ENCODE measurements around the gene SORL1. TPM values are rescaled to one million over a fixed set of nuclear protein-coding genes. Genes with fewer than 3 reads are reported as not detected.

SORL1 gene
- total and polyA plus RNA-seq, 2 of the 13 experiments (the other 11 are each of a cell fraction or from before 2014, with no cell fraction given) = 21.3 to 148 TPM

- Histone ChIP-seq H3K27ac (ENCODE audit: extremely low read length, insufficient read depth, low read length) (no peak overlapping the region), H3K9ac (ENCODE audit: insufficient read depth, low read depth, low read length) (no peak overlapping the region), H3K4me1 (ENCODE audit: insufficient read depth, low read length) (peaks cover 45% of the 10 kb centered on the region), H4K20me1 (ENCODE audit: insufficient read depth, low read length) (no peaks in the 10 kb centered on the region), H2AFZ (ENCODE audit: low read length) (no peak overlapping the region), H3K9me3 (ENCODE audit: low read length) (no peaks in the 10 kb centered on the region), H3K27me3 (ENCODE audit: control insufficient read depth in 1 of 2, insufficient read depth in 2 of 2, low read length in 2 of 2) (no peaks in the 10 kb centered on the region), H3K4me3 (replicated peaks in 1 of 3; ENCODE audit: insufficient read depth in 1 of 3, low read depth in 2 of 3, low read length in 3 of 3) (no peak overlapping the region), H3K79me2 (ENCODE audit: insufficient read depth, low read length) (no peaks in the 10 kb centered on the region), H3K36me3 (replicated peaks in 1 of 2; ENCODE audit: control insufficient read depth in 1 of 2, insufficient read depth in 2 of 2, low read length in 2 of 2) (peaks cover 34 to 82% of the 10 kb centered on the region in 2 experiments), H3K4me2 (ENCODE audit: low read depth, low read length) (no peak overlapping the region)
- ATAC-seq (no peak), FAIRE-seq (no peak), DNase-seq (ENCODE audit: low spot score) (no peak)
- intact Hi-C loops (cut with micrococcal nuclease; ENCODE audit: unreplicated experiment) = no loop called here
- 92% methylated on average over 5 of the region's 5 CpGs for WGBS (ENCODE audit: low lambda C conversion rate)
- no TSS peak for BruUV-seq (replicated peaks)
- TF ChIP-seq MTA1 (CRISPR knock-in tag; IDR thresholded peaks at IDR 0.05; ENCODE audit: borderline replicate concordance) = no peak
- TF ChIP-seq MIER2 (CRISPR knock-in tag; IDR thresholded peaks at IDR 0.05) = no peak
- TF ChIP-seq TAF1 (CRISPR knock-in tag; IDR thresholded peaks at IDR 0.05) = no peak
- TF ChIP-seq JUNB (CRISPR knock-in tag; IDR thresholded peaks at IDR 0.05; ENCODE audit: borderline replicate concordance) = no peak
- TF ChIP-seq ZNF101 (CRISPR knock-in tag; IDR thresholded peaks at IDR 0.05; ENCODE audit: borderline replicate concordance, low read depth) = no peak
- TF ChIP-seq NR2F1 (CRISPR knock-in tag; IDR thresholded peaks at IDR 0.05) = no peak
- TF ChIP-seq ZNF558 (CRISPR knock-in tag; IDR thresholded peaks at IDR 0.05; ENCODE audit: borderline replicate concordance) = no peak
- no peak for TF ChIP-seq ZNF746 (CRISPR knock-in tag; IDR thresholded peaks at IDR 0.05)
- no peak for TF ChIP-seq HMG20B (CRISPR knock-in tag; conservative IDR thresholded peaks at IDR 0.05)
- no peak for TF ChIP-seq ZSCAN29 (CRISPR knock-in tag; conservative IDR thresholded peaks at IDR 0.05)
- TF ChIP-seq PLRG1 (conservative IDR thresholded peaks at IDR 0.05) = no peak
- TF ChIP-seq ZBED4 (CRISPR knock-in tag; IDR thresholded peaks at IDR 0.05; ENCODE audit: borderline replicate concordance) = no peak
- TF ChIP-seq YY1 (IDR thresholded peaks at IDR 0.05; ENCODE audit: insufficient read depth, insufficient replicate concordance, low read depth, low read length) = no peak
- no peak for TF ChIP-seq NFATC3 (CRISPR knock-in tag; IDR thresholded peaks at IDR 0.05)
- TF ChIP-seq MATR3 (CRISPR knock-in tag; IDR thresholded peaks at IDR 0.05) = no peak
- TF ChIP-seq MTERF4 (CRISPR knock-in tag; IDR thresholded peaks at IDR 0.05) = no peak
- no peak for TF ChIP-seq ZNF430 (CRISPR knock-in tag; IDR thresholded peaks at IDR 0.05)
- no peak for TF ChIP-seq CREB3 (CRISPR knock-in tag; IDR thresholded peaks at IDR 0.05)
- no peak for TF ChIP-seq NRL (CRISPR knock-in tag; IDR thresholded peaks at IDR 0.05; ENCODE audit: borderline replicate concordance)
- ChIA-PET POLR2A (no interaction called here), CTCF (ENCODE audit: low intra/inter-chr PET ratio, low total read pairs) (no interaction called here)
- in situ Hi-C loops (cut with HindIII; ENCODE audit: extremely low pct_ligation_motif_present, low pct_unique_long_range_greater_than_20kb) = no loop called here
These were observed 103.0 kb downstream of the SORL1 start for GRCh38 chr11:121555121-121555520.

All from HepG2 (cell line).